ENCODE measurements around the gene C16orf89. TPM values are rescaled to one million over a fixed set of nuclear protein-coding genes. Genes with fewer than 3 reads are reported as not detected.

Gene C16orf89
- total RNA-seq, 4 donors from 2014 or later, result 0.38 to 4.8 (median 2.4) TPM

DNA sequence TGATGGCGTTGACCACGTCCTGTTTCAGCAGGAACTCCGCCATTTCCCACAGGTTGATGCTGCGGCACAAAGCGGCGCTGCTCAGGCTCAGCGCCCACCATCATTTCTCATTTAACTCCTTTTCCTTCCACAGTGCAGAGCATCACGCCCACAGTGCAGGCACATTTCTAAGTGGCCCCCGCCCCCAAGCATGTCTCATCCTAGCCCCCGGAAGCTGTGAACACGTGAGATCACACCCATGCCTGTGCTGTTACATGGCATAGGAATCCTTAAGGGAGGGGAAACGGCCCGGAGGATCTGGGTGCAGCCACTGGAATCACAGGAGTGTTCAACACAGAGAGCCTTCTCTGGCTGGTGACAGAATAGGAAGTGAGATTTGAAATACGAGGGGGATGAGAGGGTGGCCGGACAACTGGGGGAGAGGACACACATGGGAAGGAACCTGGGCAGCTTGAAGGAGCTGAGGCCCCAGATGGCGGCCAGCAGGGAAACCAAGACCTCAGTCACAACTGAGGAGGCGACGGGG is 36.7 kb downstream of the C16orf89 start:
- Histone ChIP-seq H3K4me1 (peaks cover 0 to 20% (median 6%) of the 10 kb centered on the region in 3 donors), H3K9me3 (no peaks in the 10 kb centered on the region), H3K36me3 (peaks cover 0 to 53% (median 0%) of the 10 kb centered on the region in 3 donors), H3K27ac (no peak overlapping the region), H3K4me3 (no peak overlapping the region), H3K27me3 (no peaks in the 10 kb centered on the region)
- intact Hi-C loops (cut with DNase I), result no loop called here
- 83 to 87% methylated on average over 15 to 18 of the region's 18 CpGs for WGBS, 2 donors
- no peak for DNase-seq
- no peak for TF ChIP-seq POLR2A (IDR thresholded peaks at IDR 0.05)
- TF ChIP-seq, protein P1, sequence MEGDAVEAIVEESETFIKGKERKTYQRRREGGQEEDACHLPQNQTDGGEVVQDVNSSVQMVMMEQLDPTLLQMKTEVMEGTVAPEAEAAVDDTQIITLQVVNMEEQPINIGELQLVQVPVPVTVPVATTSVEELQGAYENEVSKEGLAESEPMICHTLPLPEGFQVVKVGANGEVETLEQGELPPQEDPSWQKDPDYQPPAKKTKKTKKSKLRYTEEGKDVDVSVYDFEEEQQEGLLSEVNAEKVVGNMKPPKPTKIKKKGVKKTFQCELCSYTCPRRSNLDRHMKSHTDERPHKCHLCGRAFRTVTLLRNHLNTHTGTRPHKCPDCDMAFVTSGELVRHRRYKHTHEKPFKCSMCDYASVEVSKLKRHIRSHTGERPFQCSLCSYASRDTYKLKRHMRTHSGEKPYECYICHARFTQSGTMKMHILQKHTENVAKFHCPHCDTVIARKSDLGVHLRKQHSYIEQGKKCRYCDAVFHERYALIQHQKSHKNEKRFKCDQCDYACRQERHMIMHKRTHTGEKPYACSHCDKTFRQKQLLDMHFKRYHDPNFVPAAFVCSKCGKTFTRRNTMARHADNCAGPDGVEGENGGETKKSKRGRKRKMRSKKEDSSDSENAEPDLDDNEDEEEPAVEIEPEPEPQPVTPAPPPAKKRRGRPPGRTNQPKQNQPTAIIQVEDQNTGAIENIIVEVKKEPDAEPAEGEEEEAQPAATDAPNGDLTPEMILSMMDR (IDR thresholded peaks at IDR 0.05), result no peak

- intact Hi-C loops (cut with DNase I), result no loop called here
- DNase-seq, result no peak
Measured at GRCh38 chr16:5027575-5028235, 38.1 kb downstream of the C16orf89 start.

DNA sequence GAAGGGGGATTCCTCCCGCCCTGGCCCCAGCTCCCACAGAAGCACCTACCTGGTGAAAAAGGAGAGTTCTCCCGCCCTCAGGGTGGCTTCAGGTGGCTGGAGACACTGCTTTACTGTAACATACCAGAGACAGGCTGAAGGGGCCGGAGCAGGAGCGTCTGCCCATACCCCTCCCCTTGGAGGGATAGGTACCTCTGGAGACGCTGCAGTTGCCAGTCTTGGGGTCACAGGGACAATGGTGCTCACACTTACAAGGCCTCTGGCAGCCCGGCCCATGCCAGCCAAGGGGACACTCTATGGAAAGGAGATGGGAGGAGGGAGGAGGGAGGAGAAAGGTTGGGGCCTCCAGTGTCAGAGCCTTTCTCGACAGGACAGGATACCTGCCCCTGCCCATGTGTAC is 38.7 kb downstream of the C16orf89 start:
- H3K9me3 ChIP-seq, result no peaks in the 10 kb centered on the region
- TF ChIP-seq POLR2A (IDR thresholded peaks at IDR 0.05), result no peak
- TF ChIP-seq, protein P1 (IDR thresholded peaks at IDR 0.05), result no peak
- intact Hi-C loops (cut with DNase I), result no loop called here

More at GRCh38 chr16:5027575-5028235, 38.1 kb downstream of the C16orf89 start:
- H3K36me3 ChIP-seq, result peaks cover 0 to 53% (median 0%) of the 10 kb centered on the region in 3 donors
- no peak overlapping the region for H3K4me3 ChIP-seq
- TF ChIP-seq, protein P1 (IDR thresholded peaks at IDR 0.05), result no peak
- H3K9me3 ChIP-seq, result no peaks in the 10 kb centered on the region
- no peaks in the 10 kb centered on the region for H3K27me3 ChIP-seq
- peaks cover 0 to 9% (median 2%) of the 10 kb centered on the region in 3 donors for H3K4me1 ChIP-seq
- WGBS, 2 donors, result 91 to 94% methylated on average over 8 to 16 of the region's 32 CpGs
- H3K27ac ChIP-seq, result no peak overlapping the region

GRCh38 chr16:5026664-5027063 is 39.1 kb downstream of the C16orf89 start:
- Histone ChIP-seq H3K9me3 (no peaks in the 10 kb centered on the region), H3K4me1 (no peaks in the 10 kb centered on the region), H3K36me3 (peaks cover 0 to 53% (median 0%) of the 10 kb centered on the region in 3 donors), H3K27me3 (no peaks in the 10 kb centered on the region), H3K27ac (no peak overlapping the region), H3K4me3 (no peak overlapping the region)
- DNase-seq, result no peak
- intact Hi-C loops (cut with DNase I), result no loop called here
- whole genome bisulfite sequencing, 2 donors, result 87 to 95% methylated on average over 6 to 8 of the region's 8 CpGs
- TF ChIP-seq, protein P1 (IDR thresholded peaks at IDR 0.05), result no peak
- no peak for TF ChIP-seq POLR2A (IDR thresholded peaks at IDR 0.05)

More for the DNA sequence above, 38.7 kb downstream of the C16orf89 start:
- Histone ChIP-seq H3K27me3 (no peaks in the 10 kb centered on the region), H3K4me1 (peaks cover 0 to 3% (median 0%) of the 10 kb centered on the region in 3 donors), H3K36me3 (peaks cover 0 to 53% (median 0%) of the 10 kb centered on the region in 3 donors), H3K4me3 (no peak overlapping the region), H3K27ac (no peak overlapping the region)
- 71 to 90% methylated on average over 4 to 5 of the region's 7 CpGs for WGBS, 2 donors
- DNase-seq, result no peak

DNA sequence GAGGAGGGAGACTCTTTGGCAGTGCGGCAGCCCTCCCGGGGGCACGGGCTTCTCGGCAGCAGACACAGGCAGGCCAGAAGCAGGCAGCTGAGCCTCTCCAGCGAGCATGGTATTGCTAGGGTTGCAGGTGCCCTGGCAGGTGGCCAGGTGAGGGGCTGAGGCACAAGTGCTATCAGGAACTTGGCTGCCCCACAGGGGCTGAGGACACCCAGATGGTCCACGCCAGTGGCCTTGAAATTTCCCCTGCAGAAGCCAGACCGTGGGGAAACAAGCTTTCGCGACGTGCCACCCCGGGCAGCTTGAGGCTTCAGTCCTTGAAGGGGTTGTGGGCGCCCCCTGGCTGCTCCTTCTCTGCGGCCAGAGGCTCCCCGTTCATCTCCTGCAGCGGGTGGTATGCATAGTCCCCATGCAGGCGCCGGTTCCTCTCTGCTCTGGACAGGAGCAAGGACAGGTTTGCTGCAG is 40.6 kb downstream of the C16orf89 start:
- no peak overlapping the region for H3K4me3 ChIP-seq
- peaks cover 0 to 43% (median 0%) of the 10 kb centered on the region in 3 donors for H3K36me3 ChIP-seq
- H3K27ac ChIP-seq, result no peak overlapping the region
- WGBS, 2 donors, result no CpG with 5 or more reads among the region's 17 CpGs
- H3K9me3 ChIP-seq, result no peaks in the 10 kb centered on the region
- H3K27me3 ChIP-seq, result peaks cover 0 to 11% (median 0%) of the 10 kb centered on the region in 4 donors
- intact Hi-C loops (cut with DNase I), result no loop called here
- TF ChIP-seq POLR2A (IDR thresholded peaks at IDR 0.05), result no peak
- TF ChIP-seq, protein P1 (IDR thresholded peaks at IDR 0.05), result no peak
- no peaks in the 10 kb centered on the region for H3K4me1 ChIP-seq
- DNase-seq, result no peak
